NB4 (cell line): ENCODE results near the gene RSPRY1.

Experiments used
- DNase-seq: peaks from one replicate; pipeline ENCODE4 v3.0.0; 2010; ENCODE audit warnings: low read depth
- H3K4me3 ChIP-seq: one replicate; pipeline ENCODE4 v1.5.1; 2011; ENCODE audit warnings: mild to moderate bottlenecking, low read depth, low read length, moderate library complexity
- MYC ChIP-seq: IDR thresholded peaks from 2 replicates; pipeline ENCODE4 v1.6.1; 2011; ENCODE audit warnings: low read depth, low read length
- POLR2A ChIP-seq: IDR thresholded peaks from 2 replicates; pipeline ENCODE4 v1.6.1; 2011; ENCODE audit warnings: mild to moderate bottlenecking; ENCODE audit not compliant: insufficient read length; ENCODE audit errors: extremely low read depth
- TF ChIP-seq, protein P1 (sequence below): IDR thresholded peaks from 2 replicates; pipeline ENCODE4 v1.6.1; 2011; ENCODE audit warnings: low read depth, low read length
- TF ChIP-seq, protein P2 (sequence below): IDR thresholded peaks from one replicate; pipeline ENCODE4 v1.5.1; 2012; ENCODE audit warnings: low read depth, low read length

The RSPRY1 gene

DNA sequence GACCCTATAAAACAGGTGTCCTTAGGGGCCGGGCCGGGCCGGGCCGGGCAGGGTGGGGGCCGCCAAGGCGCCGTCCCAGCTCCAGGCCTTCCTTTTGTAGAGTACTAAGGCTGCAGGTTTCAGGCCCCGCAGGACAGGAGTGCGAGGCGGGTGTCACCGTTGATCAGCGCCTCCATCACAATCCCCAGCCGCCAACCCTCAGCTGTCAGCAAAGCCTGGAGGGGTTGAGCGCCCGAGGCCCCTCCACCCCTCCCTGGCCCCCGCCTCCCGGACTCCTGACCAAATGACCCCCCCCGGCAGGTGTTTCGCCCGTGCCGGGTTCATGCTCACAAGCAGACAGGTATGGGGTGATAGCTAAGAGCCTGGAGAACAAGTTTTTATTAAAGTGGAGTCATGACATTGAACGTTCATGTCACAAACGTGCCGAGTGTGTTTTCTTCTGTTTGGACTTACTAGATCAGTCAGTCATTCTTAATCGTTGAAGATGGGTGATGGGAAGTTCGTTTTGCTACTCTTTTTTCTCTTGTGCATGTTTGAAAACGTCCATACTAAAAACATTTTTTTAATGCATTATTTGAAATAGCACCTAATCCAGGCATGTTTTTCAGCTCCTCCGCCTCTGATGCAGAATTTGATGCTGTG is 59.5 kb downstream of the RSPRY1 start:
- TF ChIP-seq, protein P1, sequence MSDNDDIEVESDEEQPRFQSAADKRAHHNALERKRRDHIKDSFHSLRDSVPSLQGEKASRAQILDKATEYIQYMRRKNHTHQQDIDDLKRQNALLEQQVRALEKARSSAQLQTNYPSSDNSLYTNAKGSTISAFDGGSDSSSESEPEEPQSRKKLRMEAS = no peak
- TF ChIP-seq MYC (no peak), POLR2A (no peak)
- TF ChIP-seq, protein P2, sequence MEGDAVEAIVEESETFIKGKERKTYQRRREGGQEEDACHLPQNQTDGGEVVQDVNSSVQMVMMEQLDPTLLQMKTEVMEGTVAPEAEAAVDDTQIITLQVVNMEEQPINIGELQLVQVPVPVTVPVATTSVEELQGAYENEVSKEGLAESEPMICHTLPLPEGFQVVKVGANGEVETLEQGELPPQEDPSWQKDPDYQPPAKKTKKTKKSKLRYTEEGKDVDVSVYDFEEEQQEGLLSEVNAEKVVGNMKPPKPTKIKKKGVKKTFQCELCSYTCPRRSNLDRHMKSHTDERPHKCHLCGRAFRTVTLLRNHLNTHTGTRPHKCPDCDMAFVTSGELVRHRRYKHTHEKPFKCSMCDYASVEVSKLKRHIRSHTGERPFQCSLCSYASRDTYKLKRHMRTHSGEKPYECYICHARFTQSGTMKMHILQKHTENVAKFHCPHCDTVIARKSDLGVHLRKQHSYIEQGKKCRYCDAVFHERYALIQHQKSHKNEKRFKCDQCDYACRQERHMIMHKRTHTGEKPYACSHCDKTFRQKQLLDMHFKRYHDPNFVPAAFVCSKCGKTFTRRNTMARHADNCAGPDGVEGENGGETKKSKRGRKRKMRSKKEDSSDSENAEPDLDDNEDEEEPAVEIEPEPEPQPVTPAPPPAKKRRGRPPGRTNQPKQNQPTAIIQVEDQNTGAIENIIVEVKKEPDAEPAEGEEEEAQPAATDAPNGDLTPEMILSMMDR = no peak
- H3K4me3 ChIP-seq = peak overlapping the region; percentile 75
- DNase-seq = no peak

DNA sequence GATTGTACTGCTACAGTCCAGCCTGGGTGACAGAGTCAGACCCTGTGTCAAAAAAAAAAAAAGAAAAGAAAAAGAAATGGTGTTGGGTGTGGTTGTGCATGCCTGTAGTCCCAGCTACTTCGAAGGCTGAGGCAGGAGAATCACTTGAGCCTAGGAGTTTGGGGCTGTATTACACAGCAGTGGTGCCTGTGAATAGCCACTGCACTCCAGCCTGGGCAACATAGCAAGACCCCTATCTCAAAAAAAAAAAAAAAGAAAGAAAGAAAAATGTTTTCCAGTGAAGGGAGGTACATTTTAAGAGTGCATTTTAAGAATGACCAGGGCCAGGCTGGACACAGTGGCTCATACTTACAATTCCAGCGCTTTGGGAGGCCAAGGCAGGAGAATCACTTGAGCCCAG is 65.2 kb downstream of the RSPRY1 start:
- no peak for DNase-seq
- no peak overlapping the region for H3K4me3 ChIP-seq

DNA sequence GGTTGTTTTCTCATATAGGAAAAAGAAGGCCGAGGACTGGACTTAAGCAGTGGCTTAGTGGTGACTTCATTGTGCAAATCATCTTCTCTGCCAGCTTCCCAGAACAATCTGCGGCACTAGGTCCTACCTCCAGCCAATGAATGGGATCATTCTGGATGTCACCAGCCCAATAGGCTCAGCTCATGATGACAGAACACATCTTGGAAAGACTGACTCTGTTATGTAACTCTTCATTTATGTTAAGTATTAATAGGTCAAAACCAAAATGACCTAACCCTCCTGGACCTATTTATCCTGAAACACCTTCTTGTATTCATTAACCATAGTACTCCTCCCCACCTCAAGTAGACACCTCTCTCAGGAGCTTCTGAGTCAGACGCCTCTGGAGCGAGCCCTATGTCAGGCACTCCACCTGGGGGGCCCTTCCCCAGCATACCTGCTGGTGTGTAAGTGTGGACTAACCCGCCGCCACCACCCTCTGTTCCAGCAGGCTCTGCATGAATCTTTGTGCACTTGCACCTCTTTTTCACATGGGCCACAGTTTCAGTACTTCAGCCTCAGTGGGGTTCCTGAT is 66.1 kb downstream of the RSPRY1 start:
- H3K4me3 ChIP-seq = no peak overlapping the region
- TF ChIP-seq MYC (no peak), POLR2A (no peak)
- TF ChIP-seq, protein P2 = no peak
- TF ChIP-seq, protein P1 = no peak
- no peak for DNase-seq

More for the DNA sequence above, 65.2 kb downstream of the RSPRY1 start:
- TF ChIP-seq POLR2A = no peak
- TF ChIP-seq MYC = no peak
- TF ChIP-seq, protein P1 = no peak
- TF ChIP-seq, protein P2 = no peak

DNA sequence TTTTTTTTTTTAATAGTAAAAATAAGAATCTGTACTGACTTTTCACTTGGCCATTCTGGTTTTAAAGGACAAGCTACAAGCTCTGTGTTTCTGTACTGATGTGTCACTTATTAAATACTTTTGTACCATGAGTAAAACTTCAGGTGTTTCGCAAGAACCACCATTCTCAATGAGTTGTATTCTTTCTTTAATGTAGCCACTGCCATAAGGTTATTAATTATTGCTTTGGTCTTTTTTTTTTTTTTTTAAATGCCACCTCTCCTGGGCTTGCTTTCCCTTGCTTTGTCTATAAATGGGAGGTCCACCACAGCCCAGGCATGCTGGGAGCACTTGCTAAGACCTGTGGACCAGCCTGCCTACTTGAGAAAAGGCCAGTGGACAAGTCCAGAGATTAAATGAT is 67.3 kb downstream of the RSPRY1 start:
- no peak for DNase-seq
- H3K4me3 ChIP-seq = no peak overlapping the region
- no peak for TF ChIP-seq POLR2A
- TF ChIP-seq MYC = no peak
- TF ChIP-seq, protein P1 = no peak
- TF ChIP-seq, protein P2 = no peak

DNA sequence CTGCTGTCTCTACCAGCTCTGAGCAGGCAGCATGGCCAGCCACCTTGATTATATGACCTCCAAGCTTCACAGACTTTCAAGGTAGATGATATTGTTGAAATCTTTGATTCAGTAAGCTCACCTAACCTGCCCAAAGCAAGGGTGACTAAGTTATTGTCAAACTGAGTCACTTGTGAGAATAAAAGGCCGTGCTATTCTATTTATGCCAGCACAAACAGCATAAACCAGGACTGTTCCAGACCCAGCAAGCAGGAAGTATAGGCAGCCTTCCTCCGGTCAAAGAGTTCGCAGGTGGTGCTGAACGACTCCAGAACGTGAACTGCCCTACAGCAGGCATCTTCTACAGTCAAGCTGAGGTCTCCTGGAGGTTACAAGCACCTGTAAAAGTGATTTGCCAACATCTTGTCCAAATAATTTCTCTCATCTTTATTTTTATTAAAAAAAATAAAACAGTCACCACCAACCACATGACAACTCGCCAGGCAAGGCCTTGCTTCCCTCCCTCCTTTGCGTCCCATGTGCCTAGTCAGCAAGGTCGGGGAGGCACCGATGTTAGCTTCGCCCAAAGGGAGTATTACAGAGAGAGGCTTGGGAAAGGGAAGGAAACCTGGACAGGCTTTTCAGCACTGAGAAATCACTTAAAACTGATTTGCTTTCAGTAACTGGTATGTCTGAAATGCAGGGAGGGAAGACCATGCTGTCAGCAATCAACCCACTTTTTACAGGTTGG is 69.7 kb downstream of the RSPRY1 start:
- no peak for DNase-seq
- TF ChIP-seq, protein P2 = no peak
- TF ChIP-seq, protein P1 = no peak
- TF ChIP-seq MYC (no peak), POLR2A (no peak)
- H3K4me3 ChIP-seq = no peak overlapping the region
